Measurements from ENCODE around the gene SLC47A2.

SLC47A2 gene

DNA sequence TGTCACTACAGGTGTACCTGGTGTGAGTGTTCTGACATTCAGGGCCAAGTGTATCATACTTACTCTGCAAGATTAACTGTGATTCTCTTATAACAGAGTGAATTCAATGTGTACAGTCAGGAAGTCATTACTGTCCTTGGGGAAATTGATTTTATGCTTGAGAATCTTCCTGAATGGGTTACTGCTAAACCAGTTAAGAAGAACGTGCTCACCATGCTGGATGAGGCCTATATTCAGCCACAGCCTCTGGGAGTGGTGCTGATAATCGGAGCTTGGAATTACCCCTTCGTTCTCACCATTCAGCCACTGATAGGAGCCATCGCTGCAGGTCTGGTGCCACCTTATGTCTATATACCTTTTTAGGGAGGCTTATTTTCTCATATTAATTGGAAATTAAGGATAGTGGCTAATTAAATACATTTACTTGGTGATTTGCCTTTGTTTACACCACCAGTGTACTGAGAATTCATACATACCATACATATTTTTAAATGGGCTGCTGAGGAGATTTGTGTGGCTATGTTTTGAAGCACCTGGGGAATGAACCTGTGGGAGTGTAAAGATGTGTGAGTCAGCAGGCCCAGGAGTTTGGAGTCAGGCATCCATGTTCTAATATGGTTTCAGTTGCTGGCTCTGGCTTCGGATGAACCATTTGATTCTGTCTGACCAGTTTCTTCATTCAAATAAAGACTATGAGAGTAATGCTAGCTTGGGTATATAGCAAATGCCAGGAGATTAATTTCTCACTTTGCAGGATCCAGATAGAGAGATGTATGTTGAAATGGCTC lies 64.7 kb downstream of the SLC47A2 start:
- no peak overlapping the region for H3K4me3 ChIP-seq (replicated peaks; ENCODE audit: low read depth, low read length)
- TF ChIP-seq, protein P1, sequence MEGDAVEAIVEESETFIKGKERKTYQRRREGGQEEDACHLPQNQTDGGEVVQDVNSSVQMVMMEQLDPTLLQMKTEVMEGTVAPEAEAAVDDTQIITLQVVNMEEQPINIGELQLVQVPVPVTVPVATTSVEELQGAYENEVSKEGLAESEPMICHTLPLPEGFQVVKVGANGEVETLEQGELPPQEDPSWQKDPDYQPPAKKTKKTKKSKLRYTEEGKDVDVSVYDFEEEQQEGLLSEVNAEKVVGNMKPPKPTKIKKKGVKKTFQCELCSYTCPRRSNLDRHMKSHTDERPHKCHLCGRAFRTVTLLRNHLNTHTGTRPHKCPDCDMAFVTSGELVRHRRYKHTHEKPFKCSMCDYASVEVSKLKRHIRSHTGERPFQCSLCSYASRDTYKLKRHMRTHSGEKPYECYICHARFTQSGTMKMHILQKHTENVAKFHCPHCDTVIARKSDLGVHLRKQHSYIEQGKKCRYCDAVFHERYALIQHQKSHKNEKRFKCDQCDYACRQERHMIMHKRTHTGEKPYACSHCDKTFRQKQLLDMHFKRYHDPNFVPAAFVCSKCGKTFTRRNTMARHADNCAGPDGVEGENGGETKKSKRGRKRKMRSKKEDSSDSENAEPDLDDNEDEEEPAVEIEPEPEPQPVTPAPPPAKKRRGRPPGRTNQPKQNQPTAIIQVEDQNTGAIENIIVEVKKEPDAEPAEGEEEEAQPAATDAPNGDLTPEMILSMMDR (IDR thresholded peaks at IDR 0.05; ENCODE audit: low read depth, low read length, missing control alignments): no peak
- DNase-seq (ENCODE audit: extremely low read depth, low read depth): no peak

DNA sequence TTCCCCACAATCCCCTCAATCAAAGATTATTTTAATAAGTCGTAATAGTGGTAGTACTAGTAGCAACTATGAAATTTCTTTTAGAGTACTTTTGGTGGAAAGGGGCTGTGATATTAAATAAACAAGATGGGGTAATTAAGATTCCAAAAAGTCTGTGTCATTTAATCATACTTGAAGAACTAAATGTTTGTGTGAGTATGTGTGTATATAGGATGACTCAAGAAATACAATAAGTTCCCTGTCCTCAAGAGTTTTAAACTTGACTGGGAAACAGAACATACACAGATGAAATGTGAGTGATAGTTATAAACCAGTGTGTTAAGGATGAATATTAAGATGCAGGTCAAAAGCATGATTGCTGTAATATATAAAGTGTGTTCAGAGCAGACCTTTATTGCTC lies 65.6 kb downstream of the SLC47A2 start:
- TF ChIP-seq, protein P1 (IDR thresholded peaks at IDR 0.05; ENCODE audit: low read depth, low read length, missing control alignments): no peak
- no peak overlapping the region for H3K4me3 ChIP-seq (replicated peaks; ENCODE audit: low read depth, low read length)
- no peak for DNase-seq (ENCODE audit: extremely low read depth, low read depth)

DNA sequence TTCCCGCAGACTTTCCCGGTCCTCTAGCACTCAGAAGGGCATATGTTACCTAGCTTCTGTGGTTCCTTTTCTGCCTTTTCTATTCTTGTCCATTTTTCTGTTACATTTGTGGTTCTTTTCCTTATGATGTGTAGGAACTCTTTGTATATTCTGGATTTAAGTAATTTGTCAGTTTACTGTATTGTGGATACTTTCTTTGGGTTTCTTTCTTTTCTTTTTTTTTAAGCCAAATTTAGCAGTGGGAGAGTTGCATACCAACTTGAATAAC lies 67.2 kb downstream of the SLC47A2 start:
- H3K4me3 ChIP-seq (replicated peaks; ENCODE audit: low read depth, low read length): peak overlapping the region; percentile 72
- no peak for DNase-seq (ENCODE audit: extremely low read depth, low read depth)
- TF ChIP-seq, protein P1 (IDR thresholded peaks at IDR 0.05; ENCODE audit: low read depth, low read length, missing control alignments): no peak

DNA sequence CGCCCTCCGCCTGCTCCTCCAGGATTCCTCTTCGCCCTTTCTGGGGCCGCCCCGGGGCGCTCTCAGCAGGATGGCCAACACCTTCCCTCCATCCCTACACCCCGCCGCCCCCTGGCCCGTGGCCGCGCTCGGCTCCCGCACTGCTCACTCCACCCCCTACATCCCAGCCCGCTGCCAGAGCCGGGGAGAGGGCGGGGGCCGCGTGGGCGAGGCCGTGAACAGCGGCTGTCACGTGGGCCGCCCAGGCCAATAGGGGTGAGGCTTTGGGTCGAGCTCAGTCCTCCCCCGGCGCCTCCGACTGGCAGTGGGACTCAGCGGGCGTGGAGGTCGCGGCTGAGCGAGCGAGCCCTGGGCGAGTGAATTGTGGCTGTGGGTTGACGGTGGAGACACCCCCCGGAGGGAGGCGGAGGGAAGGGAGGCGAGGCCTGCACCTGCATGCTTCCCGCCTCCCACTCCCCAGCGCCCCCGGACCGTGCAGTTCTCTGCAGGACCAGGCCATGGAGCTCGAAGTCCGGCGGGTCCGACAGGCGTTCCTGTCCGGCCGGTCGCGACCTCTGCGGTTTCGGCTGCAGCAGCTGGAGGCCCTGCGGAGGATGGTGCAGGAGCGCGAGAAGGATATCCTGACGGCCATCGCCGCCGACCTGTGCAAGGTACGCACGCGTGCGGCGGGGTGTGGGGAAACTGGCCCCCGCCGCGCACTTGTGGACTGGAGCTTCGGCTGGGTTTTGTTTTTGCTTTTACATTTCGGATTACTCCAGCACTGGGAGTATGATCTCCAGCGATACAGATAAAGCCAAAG lies 67.7 kb downstream of the SLC47A2 start, which contains the start of gene ALDH3A2:
TSS of gene ALDH3A2 (plus strand) at position 277 of the 799 bp plus-strand sequence. CDS start at position 498, 221 bp downstream.
- H3K4me3 ChIP-seq (replicated peaks; ENCODE audit: low read depth, low read length): peak within 1 kb of the TSS; percentile 72
- TF ChIP-seq, protein P1 (IDR thresholded peaks at IDR 0.05; ENCODE audit: low read depth, low read length, missing control alignments): no peak
- peak; percentile 62 for DNase-seq (ENCODE audit: extremely low read depth, low read depth)

DNA sequence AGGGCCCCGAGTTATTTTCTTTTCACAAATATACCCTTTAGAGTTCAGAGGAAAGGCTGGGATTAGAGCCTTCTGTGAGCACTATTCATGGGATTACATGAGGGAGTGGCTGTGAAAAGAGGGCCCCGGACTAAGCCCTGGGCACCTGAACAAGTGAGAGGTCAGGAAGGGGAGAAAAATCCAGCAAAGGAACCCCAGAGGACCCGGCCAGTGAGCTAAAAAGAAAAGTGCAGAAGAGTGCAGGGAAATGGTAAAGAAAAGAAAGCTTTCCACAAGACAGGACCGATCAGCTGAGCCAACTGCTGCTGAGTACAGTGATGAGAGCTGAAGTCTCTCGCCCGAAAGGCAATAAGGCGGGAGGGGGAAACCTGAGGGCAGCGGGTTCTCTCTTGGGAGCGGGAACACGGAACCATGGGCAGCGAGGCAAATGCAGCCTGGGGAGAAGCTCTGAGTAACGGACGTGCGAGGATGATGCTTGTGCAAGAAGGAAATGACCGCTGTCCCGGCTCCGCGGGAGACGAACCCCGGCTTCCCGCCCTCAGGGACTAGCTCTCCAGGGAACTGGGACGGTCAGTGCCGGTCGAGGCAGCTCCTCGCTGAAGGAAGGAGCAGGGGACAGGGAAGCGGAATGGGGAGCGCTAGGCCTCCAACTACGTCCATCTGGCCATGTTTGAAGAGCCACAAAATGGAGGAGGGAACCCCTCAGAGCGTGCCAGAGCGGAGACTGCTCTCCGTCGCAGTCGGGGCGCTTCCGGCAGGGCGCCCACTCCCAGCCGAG lies 68.5 kb downstream of the SLC47A2 start:
- TF ChIP-seq, protein P1 (IDR thresholded peaks at IDR 0.05; ENCODE audit: low read depth, low read length, missing control alignments): no peak
- no peak for DNase-seq (ENCODE audit: extremely low read depth, low read depth)
- H3K4me3 ChIP-seq (replicated peaks; ENCODE audit: low read depth, low read length): peak overlapping the region; percentile 72

DNA sequence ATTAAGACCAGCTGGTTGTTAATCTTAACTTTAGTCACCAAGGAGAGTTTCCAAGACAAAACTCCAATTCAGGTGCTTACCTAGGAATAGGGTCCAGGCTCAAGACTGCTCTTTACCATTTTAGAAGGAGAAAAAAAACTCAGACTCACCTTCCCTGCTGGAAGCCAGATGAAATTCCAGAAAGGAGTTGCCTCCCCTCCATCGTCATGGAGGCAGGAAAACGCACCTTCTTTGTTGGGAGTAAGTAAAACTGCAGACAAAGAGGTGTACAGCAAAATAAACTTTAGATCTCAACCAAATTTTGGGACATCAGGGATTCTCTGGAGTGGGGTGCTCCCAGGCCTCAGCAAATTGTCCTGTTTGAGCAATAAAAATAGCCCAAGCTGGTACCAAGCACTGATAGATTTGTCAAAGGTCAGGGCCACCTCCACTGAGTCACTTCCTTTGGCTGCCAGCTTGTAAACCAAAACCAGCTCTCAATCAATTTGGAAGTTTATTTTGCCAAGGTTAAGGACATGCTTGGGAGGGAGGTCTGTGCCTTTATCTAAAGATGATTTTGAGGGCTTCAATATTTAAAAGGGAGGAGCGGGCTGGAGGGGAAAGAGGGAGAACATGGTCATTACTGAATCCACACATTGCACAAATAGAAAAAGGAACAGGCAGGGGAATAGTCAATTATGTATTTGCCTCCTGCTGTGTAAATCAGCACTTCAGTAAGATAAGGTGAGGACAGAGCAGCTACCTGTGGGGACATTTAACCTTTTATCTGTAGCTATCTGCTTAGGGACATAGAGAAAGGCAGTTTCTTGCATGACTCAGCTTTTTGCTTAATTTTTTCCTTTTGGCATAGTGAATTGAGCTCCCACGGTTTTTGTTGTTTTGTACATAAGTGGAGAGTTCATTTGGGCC lies 69.3 kb downstream of the SLC47A2 start:
- H3K4me3 ChIP-seq (replicated peaks; ENCODE audit: low read depth, low read length): no peak overlapping the region
- no peak for DNase-seq (ENCODE audit: extremely low read depth, low read depth)
- TF ChIP-seq, protein P1 (IDR thresholded peaks at IDR 0.05; ENCODE audit: low read depth, low read length, missing control alignments): no peak
